NCI-H1105 (cell line): ENCODE data around the gene PKN3.

Source experiments
- DNase-seq: peaks from one replicate; lab custom pipeline; 2025; lab: John Stamatoyannopoulos, UW

PKN3 gene

DNA sequence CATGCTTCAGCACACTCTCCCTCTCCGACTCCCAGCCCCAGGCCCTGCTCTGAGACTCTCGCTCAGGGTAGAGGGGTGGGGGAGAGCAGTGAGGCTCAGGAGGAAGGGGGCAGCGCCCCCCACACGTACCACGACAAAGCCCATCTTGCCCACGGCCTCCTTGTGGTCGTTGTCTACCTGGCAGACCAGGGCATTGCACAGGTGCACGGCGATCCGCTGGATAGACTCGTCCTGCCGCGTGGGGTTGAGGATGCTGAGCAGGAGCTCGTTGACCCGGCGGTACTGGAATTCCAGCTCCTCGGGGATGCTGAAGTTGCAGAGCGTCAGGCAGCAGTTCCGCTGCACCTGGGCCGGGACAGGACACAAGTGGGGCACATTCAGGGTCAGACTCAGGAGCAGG lies 40.1 kb downstream of the PKN3 start:
- DNase-seq, result no peak

DNA sequence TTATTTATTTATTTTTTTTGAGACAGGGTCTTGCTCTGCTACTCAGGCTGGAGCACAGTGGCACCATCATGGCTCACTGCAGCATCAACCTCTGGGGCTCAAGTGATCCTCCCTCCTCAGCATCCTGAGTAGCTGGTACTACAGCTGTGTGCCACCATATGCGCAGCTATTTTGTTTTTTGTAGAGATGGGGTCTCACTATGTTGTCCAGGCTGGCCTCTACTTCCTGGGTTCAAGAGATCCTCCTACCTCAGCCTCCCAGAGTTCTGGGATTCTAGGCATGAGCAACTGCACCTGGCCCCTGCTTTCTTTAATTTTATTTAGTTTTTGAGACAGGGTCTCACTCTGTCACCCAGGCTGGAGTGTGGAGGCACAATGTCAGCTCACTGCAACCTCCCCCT lies 41.1 kb downstream of the PKN3 start:
- DNase-seq, result no peak

DNA sequence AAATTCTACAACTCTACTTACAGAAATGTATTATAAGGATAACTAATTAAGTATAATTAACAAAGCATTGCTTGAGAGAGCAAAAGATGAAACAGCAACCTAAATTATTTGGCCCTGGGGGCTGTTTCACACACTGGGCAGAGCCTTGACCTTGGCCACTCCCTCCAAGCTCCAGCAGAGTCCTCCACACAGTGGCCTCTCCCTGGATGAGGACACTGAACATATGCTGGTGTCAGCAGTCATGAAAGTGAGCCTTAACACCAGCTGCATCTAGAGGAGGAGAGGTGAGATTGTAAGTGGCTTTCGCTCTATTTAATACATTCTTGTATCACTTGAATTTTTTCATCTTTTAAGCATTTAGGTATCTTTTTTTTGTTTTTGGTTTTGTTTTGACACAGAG lies 44.9 kb downstream of the PKN3 start:
- no peak for DNase-seq

DNA sequence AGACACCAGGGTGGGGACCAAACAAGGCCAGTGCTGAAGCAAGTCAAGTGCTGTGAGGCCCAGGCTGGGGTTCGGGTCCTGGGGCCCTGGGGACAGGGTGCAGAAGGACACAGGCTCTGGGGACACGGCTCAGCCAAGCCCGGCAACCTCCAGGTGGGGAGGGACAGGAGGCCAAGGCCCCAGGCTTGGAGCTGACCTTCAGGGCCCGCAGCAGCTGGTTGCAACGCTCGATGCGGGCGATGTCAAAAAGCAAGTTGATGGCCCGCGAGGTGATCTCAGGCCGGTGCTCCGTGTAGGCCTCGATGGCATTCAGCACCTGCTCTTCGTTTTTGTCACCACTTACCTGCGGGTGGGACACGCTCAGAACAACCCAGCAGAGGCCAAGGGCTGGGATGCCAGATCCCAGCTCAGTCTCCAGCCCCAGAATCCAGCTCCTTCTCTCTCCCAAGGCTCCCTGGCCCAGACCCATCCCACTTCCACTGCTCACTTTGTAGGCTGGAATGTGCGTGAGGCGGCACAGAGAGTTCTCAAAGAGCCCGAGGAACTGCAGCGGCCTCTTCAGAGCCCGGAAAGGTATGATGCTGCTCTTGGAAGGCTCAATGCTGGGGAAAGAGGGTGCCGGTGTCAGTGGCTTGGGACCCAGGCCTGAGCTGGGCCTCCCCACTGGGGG lies 48.8 kb downstream of the PKN3 start:
- no peak for DNase-seq

DNA sequence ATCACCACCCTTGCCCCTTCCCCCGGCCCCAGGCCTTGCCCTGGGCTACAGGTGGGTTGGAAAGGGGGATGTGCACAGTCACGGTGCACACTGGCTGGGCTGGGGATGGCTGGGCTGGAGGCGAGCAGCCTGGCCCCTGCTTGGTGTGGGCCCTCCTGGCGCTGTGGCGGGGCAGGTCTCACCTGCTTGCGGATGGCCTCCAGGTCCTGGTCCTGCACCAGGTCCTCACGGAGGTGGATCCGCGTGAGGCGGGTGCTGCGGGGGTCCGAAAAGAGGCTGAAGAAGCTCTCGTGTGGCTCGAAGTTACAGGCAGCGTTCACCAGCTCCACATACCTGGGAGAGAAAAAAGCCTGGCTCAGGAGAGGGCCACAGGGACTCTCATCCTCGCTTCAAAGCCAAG lies 51.3 kb downstream of the PKN3 start:
- no peak for DNase-seq

DNA sequence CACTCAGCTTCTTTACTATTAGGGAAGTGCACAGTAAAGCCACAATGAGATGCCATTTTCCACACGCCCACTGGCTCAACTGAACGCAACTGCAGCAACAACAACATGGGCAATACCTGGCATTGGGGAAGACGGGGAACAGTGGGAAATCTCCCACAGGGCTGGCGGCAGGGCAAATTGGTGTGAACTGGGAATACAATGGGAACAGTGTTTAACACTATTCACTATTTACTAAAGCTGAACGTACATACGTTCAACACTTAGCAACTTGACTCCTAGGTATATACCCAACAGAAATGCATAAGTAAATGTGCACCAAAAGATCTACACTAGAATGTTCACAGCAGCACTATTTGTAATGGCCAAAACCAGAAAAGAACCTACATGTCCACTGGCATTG lies 55.3 kb downstream of the PKN3 start:
- DNase-seq, result no peak

DNA sequence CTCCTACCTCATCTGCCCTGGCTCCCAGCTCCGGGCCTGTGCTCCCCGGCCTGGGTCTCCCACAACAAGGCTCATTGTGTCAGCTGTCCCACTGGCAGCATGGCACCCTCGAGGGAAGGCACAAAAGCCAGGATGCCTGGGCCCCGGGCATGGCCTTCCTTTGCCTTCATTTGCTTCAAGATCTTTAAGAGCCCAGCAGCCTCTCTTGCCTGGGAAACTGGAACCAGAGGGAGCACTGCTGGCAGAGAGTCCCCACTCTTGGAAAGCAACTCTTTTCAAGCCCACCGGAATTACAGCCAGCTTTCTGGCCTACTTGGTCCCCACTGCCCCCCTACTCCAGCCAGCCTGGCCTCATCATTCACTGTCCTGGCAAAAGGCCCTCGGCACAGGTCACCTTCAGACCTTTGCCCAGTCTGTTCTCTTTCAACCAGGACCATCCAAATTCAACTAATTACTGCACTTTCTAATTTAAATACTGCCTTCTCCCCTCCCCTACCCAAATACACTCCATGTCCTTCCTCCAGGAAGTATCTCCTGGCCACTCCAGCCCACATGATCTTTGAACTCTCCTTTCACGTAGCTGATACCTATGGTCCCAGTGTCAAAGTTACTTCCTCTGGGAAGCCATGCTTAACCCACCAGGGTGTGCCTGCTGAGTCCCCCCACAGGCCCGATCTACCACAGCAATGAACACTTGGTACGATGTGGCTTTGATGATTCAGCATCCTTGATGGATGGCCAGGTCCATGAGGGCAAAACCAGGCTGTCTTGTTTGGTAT lies 60.6 kb downstream of the PKN3 start:
- DNase-seq, result no peak

DNA sequence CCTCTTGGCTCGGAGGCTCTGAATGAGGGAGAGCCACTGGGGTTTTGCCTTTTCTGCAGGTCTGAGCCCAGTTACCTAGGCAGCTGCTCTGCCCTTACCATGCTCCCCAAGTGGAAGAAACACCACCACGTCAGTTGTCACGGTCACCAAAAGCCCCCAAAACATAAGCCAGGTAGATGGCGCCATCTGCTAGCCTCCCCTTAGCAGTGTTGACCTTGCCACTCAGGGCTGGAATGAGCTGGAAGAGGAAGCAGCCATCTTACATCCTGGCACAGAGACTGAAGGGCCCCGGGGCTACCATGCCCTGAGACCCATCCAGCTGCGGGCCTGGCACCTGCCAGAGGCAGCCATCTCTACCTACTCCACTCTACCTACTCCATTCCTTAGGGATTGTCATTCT lies 62.1 kb downstream of the PKN3 start:
- no peak for DNase-seq

DNA sequence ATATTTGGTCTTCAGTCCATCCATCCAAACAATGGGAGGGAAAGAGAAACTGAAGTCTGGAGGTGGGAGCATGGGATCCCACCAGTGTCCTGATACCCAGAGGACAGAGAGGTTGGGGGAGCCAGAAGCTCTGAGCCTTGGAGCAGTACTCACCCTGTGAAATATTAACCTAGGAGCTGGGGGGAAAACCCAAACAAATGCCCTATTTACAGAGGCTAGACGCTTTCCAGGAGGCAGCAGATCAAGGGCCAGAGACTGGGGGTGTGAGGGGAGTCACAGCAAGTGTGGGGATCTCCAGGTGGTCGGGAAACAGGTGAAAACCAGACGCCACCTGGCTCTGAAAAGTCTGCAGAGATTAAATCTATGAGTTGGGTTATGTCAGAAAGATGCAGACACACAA lies 63.2 kb downstream of the PKN3 start:
- no peak for DNase-seq

DNA sequence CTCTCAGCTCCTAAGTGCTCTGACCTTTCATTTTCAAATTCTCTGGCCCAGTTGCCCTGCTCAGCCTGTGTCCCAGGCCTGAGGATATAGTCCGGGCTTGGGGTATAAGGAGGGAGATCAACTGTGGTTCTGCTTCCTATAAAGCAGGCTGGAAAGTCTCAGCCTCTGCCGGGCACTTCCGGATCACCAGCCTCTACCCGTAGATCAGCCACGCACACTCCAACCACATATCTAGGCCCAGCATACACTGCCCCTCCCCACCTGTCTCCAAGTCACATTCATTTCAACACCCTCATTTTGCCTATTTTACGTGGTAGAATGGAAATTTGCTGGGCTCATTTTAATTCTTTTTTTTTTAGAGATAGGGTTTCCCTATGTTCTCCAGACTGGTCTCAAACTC lies 66.3 kb downstream of the PKN3 start:
- no peak for DNase-seq
